Fibroblast of lung (primary cell): ENCODE measurements around the gene FHIT.

Experiments
- EZH2 ChIP-seq: IDR thresholded peaks from 2 replicates; pipeline ENCODE4 v1.5.1; 2012; ENCODE audit warnings: low read length, control low read depth, mild to moderate bottlenecking; ENCODE audit errors: missing control alignments
- TF ChIP-seq, protein P1 (sequence below), 2 donors: IDR thresholded peaks in 1 of 2; conservative IDR thresholded peaks in 1 of 2; 1 replicate in 1 of 2; 2 replicates in 1 of 2; pipeline ENCODE4 v1.5.1; 2011 to 2012; ENCODE audit warnings: low read length in 2 of 2, control low read depth in 1 of 2, inconsistent platforms in 1 of 2, low read depth in 1 of 2, mild to moderate bottlenecking in 1 of 2

DNA sequence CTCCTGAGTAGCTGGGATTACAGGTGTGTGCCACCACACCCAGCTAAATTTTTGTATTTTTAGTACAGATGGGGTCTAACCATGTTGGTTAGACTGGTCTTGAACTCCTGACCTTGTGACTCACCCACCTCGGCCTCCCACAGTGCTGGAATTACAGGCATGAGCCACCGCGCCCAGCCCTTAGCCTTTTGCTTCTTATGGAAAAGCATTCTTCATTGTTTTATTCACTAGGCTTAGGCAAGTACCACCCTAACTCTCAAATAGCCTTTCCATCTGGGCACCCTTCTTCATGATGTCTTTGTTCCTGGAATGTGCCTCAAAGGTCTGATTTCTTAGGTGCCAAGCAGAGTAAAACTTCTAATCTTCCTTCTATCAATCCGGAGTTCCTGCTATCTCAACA is 641.8 kb downstream of the FHIT start:
- TF ChIP-seq, protein P1, sequence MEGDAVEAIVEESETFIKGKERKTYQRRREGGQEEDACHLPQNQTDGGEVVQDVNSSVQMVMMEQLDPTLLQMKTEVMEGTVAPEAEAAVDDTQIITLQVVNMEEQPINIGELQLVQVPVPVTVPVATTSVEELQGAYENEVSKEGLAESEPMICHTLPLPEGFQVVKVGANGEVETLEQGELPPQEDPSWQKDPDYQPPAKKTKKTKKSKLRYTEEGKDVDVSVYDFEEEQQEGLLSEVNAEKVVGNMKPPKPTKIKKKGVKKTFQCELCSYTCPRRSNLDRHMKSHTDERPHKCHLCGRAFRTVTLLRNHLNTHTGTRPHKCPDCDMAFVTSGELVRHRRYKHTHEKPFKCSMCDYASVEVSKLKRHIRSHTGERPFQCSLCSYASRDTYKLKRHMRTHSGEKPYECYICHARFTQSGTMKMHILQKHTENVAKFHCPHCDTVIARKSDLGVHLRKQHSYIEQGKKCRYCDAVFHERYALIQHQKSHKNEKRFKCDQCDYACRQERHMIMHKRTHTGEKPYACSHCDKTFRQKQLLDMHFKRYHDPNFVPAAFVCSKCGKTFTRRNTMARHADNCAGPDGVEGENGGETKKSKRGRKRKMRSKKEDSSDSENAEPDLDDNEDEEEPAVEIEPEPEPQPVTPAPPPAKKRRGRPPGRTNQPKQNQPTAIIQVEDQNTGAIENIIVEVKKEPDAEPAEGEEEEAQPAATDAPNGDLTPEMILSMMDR (conservative IDR thresholded peaks at IDR 0.05 in 1 of 2, IDR thresholded peaks at IDR 0.05 in 1 of 2; ENCODE audit: low read depth in 1 of 2, low read length in 2 of 2), result no peak
- no peak for TF ChIP-seq EZH2
